Measurements from ENCODE around the gene TMEM94.

DNA sequence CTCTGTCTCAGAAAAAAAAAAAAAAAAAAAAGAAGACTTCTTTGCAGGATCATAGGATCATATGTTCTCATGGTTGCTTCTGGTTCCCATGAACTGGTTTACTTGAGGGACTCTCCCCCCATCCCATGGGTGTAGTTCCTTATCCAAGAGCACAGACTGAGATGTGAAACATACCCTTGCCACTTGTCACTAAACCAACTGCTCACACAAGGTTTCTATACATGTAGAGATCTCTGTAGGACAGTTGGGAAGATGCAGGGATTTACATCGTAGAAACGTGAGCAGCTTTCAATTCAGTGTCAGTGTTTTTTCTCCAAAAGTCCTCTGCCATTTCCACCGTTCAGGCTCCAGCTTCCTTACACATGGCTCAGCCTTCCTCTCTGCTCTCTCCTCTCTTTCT lies 11.1 kb upstream of the TMEM94 start:
- TF ChIP-seq POLR2A (IDR thresholded peaks at IDR 0.05; ENCODE audit: low read length) (no peak), JUNB (IDR thresholded peaks at IDR 0.05) (no peak), CTCF (IDR thresholded peaks at IDR 0.05) (no peak), NPAS2 (CRISPR knock-in tag; IDR thresholded peaks at IDR 0.05; ENCODE audit: borderline replicate concordance) (no peak), JUN (IDR thresholded peaks at IDR 0.05) (no peak), MAZ (IDR thresholded peaks at IDR 0.05; ENCODE audit: borderline replicate concordance, low read depth, low read length) (no peak), BHLHE40 (IDR thresholded peaks at IDR 0.05; ENCODE audit: low read depth, low read length) (no peak), RAD21 (conservative IDR thresholded peaks at IDR 0.05 in 1 of 2, IDR thresholded peaks at IDR 0.05 in 1 of 2) (no peak), KDM1A (IDR thresholded peaks at IDR 0.05; ENCODE audit: low read depth) (no peak), EP300 (IDR thresholded peaks at IDR 0.05) (no peak), ESRRA (IDR thresholded peaks at IDR 0.05; ENCODE audit: borderline replicate concordance, low read length) (no peak)
- TF ChIP-seq, protein P1, sequence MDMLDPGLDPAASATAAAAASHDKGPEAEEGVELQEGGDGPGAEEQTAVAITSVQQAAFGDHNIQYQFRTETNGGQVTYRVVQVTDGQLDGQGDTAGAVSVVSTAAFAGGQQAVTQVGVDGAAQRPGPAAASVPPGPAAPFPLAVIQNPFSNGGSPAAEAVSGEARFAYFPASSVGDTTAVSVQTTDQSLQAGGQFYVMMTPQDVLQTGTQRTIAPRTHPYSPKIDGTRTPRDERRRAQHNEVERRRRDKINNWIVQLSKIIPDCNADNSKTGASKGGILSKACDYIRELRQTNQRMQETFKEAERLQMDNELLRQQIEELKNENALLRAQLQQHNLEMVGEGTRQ (IDR thresholded peaks at IDR 0.05): no peak

Measured in A549 (cell line).